GM12864 (cell line): ENCODE measurements around the gene PSME3.
"Not testable (repeated sequence)": the region's sequence is repeated elsewhere in the genome, so short reads cannot be mapped to it uniquely, and the experiment has no call there.

ENCODE experiments used
- DNase-seq: peaks from one replicate; pipeline ENCODE4 v3.0.0-alpha.2; 2011; ENCODE audit warnings: low read depth
- H3K4me3 ChIP-seq: 2 replicates; pipeline ENCODE4 v1.5.1; 2011; ENCODE audit warnings: mild to moderate bottlenecking, low read depth, low read length, control low read depth
- TF ChIP-seq, protein P1 (sequence below): IDR thresholded peaks from 2 replicates; pipeline ENCODE4 v1.5.1; 2011; ENCODE audit warnings: low read depth, mild to moderate bottlenecking, moderate library complexity, low read length, control low read depth, inconsistent platforms; ENCODE audit errors: missing control alignments

The PSME3 gene

DNA sequence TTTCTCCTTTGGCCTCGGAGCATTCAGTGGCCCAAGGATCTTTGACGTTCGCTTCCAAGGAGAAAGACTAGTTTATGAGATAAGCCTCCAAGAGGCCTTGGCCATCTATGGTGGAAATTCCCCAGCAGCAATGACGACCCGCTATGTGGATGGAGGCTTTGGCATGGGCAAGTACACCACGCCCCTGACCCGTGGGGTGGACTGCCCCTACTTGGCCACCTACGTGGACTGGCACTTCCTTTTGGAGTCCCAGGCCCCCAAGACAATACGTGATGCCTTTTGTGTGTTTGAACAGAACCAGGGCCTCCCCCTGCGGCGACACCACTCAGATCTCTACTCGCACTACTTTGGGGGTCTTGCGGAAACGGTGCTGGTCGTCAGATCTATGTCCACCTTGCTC is 19.2 kb downstream of the PSME3 start:
- TF ChIP-seq, protein P1, sequence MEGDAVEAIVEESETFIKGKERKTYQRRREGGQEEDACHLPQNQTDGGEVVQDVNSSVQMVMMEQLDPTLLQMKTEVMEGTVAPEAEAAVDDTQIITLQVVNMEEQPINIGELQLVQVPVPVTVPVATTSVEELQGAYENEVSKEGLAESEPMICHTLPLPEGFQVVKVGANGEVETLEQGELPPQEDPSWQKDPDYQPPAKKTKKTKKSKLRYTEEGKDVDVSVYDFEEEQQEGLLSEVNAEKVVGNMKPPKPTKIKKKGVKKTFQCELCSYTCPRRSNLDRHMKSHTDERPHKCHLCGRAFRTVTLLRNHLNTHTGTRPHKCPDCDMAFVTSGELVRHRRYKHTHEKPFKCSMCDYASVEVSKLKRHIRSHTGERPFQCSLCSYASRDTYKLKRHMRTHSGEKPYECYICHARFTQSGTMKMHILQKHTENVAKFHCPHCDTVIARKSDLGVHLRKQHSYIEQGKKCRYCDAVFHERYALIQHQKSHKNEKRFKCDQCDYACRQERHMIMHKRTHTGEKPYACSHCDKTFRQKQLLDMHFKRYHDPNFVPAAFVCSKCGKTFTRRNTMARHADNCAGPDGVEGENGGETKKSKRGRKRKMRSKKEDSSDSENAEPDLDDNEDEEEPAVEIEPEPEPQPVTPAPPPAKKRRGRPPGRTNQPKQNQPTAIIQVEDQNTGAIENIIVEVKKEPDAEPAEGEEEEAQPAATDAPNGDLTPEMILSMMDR: no peak

DNA sequence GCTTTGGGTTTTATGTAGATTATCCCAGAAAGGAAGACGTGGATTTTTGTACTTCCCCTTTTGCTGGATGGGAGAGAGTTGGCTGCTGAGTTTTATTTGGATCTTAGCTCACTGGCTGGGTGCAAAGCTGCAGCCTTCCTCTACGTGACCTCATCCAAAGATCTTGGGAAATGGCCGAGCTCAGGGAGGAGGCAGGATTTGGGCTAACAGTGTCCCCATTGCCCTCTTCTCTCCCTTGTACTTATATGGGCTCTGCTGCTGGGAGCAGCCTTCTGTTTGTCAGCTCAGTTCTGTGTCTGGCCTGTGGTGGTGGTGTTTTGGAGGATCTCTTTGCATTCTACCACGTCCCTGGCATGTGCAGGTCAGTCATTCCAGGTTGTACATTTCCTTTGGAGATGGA is 19.8 kb downstream of the PSME3 start:
- TF ChIP-seq, protein P1: no peak

More for the DNA sequence above, 19.2 kb downstream of the PSME3 start:
- H3K4me3 ChIP-seq: no peak overlapping the region
- no peak for DNase-seq

DNA sequence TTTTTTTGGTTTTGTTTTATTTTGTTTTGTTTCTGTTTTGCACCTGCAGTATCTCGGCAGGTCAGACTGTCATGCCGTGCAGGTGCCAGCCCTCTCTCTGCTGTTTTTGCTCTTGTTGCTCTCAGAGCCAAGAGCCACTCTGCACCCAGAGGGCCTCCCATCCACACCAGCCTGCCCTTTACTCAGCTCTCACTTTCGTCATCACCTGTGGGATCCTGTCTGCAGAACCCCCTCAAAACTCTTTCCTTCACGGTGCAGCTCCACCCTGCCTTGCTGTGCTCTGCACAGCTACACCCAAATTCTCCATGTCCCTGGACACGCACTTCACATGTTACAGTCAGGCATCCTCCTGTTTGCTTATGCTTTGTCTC is 20.4 kb downstream of the PSME3 start:
- no peak overlapping the region for H3K4me3 ChIP-seq
- TF ChIP-seq, protein P1: no peak
- no peak for DNase-seq

More for the DNA sequence above, 19.8 kb downstream of the PSME3 start:
- no peak overlapping the region for H3K4me3 ChIP-seq
- DNase-seq: no peak

DNA sequence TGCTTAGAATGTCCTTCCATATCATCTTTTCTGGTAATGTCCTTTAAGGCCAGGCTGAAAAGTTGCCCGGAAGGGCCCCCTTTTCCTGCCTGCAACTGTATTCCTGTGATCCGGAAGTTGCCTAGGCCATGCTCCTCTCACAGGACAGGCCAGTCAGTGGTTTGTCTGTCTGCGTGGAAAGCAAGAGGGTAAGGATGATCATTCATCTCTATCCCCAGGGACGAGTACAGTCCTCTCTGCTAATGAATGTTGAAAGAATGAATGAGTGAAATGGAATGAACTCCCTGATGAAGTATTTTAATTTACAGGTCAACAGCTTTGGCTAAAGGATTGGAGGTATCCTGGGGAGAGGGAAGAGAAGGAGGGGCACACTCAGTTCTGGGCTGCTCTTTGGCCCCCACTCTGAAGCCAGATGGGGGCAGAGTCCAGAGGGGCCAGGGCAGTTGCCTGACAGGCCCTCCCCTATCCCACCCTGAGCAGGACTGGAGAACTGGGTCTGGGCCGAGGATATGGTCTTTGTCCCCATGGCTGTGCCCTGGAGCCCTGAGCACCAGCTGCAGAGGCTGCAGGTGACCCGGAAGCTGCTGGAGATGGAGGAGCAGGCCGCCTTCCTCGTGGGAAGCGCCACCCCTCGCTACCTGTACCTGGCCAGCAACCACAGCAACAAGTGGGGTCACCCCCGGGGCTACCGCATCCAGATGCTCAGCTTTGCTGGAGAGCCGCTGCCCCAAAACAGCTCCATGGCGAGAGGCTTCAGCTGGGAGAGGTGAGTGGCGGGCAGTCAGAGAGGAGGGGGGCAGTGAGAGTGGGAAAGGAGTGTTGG is 21.0 kb downstream of the PSME3 start:
- H3K4me3 ChIP-seq: no peak overlapping the region
- no peak for DNase-seq
- TF ChIP-seq, protein P1: no peak

DNA sequence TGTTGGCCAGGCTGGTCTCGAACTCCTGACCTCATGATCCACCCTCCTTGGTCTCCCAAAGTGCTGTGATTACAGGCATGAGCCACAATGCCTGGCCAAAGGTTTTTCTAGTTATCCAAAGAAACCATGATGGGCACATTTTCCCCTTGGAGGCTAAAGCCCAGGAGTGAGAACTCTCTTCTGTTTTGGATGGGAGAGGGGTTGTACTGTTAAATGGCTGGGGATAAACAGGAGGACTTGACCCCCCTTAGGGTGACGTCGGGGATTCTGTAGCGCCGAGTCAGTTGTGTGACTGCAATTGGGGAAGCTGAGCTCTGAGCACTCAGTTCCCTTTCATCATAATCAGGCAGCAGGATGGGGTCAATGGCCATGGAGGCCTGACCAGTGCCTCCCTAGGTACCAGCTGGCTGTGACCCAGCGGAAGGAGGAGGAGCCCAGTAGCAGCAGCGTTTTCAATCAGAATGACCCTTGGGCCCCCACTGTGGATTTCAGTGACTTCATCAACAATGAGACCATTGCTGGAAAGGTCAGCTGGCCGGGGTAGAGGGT is 21.9 kb downstream of the PSME3 start:
- no peak for DNase-seq
- no peak overlapping the region for H3K4me3 ChIP-seq
- TF ChIP-seq, protein P1: no peak

DNA sequence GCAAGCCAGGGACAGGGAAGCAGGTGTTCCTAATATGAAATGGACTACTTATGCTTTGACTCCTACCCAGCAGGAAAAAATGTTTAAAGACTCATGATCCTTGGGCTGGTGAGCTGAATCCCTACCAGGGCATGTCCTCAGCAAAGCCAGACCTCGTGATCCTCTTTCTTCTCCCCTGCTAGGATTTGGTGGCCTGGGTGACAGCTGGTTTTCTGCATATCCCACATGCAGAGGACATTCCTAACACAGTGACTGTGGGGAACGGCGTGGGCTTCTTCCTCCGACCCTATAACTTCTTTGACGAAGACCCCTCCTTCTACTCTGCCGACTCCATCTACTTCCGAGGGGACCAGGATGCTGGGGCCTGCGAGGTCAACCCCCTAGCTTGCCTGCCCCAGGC is 22.9 kb downstream of the PSME3 start:
- not testable (repeated sequence) for DNase-seq, H3K4me3 ChIP-seq

DNA sequence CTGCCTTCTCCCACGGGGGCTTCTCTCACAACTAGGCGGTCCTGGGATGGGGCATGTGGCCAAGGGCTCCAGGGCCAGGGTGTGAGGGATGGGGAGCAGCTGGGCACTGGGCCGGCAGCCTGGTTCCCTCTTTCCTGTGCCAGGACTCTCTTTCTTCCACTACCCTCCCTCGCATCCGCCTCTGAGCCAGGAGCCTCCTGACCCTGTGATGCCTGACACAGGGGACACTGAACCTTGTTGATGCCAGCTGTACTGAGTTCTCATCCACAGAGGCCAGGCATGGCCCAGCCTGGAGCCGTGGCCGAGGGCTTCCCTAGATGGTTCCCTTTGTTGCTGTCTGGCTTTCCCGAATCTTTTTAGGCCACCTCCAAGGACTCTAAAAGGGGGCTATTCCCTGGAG is 23.3 kb downstream of the PSME3 start:
- H3K4me3 ChIP-seq, DNase-seq: not testable (repeated sequence)

DNA sequence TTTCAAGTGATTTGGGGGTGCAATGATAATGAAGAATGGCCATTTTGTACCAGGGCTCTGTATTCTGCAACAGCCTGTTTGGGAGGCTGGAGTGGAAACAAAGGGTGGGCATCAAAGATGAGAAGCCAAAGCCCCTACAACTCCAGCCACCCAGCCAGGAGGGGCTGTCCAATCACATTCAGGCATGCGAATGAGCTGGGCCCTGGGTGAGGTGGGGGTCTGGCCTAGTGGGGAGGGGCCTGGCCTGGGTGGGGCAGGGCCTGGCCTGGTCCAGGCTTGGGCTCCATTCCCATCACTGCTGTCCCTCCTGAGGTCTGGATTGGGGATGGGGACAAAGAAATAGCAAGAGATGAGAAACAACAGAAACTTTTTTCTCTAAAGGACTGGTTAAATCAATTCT is 24.2 kb downstream of the PSME3 start:
- DNase-seq: no peak
- TF ChIP-seq, protein P1: no peak
- no peak overlapping the region for H3K4me3 ChIP-seq
